HEK293 (cell line): ENCODE data around the gene MCTP1.

ENCODE experiments used
- CTCF ChIA-PET: fragments of 350-600 bp; formaldehyde crosslinking; extraction: SDS; loops from one replicate; lab custom pipeline; 2021; ENCODE audit warnings: antibody characterized with exemption; lab: Yijun Ruan, JAX
- POLR2A ChIA-PET: fragments of 300-600 bp; formaldehyde crosslinking; extraction: SDS; loops from one replicate; lab custom pipeline; 2020; ENCODE audit warnings: antibody characterized with exemption, inconsistent platforms; lab: Yijun Ruan, JAX
- H3K27ac ChIP-seq: fragments of 200-500 bp; sonication (Bioruptor generic); 2 replicates; pipeline ENCODE4 v1.5.1; 2014; ENCODE audit warnings: low read depth, low read length, control low read depth, inconsistent platforms; ENCODE audit errors: extremely low read depth
- H3K36me3 ChIP-seq, 2 experiments: fragments of 200-500 bp in 1 of 2; sonication (Bioruptor generic) in 1 of 2; 1 replicate in 1 of 2; 2 replicates in 1 of 2; pipeline ENCODE4 v1.5.1; 2014 to 2017; ENCODE audit warnings: inconsistent platforms in 2 of 2, low read length in 2 of 2; ENCODE audit not compliant: control insufficient read depth in 2 of 2, insufficient read depth in 1 of 2
- H3K4me1 ChIP-seq: fragments of 200-500 bp; sonication (Bioruptor generic); 2 replicates; pipeline ENCODE4 v1.5.1; 2014; ENCODE audit warnings: mild to moderate bottlenecking, low read length, inconsistent platforms; ENCODE audit not compliant: control insufficient read depth, insufficient read depth
- H3K4me3 ChIP-seq: 2 replicates; pipeline ENCODE4 v1.5.1; 2011; ENCODE audit warnings: low read depth, mild to moderate bottlenecking, control low read depth, low read length, moderate library complexity
- H3K9me3 ChIP-seq: fragments of 200-500 bp; sonication (Bioruptor generic); 2 replicates; pipeline ENCODE4 v1.5.1; 2014; ENCODE audit warnings: low read depth, low read length, inconsistent platforms; ENCODE audit not compliant: control insufficient read depth, insufficient read depth
- ATF2 ChIP-seq: fragments of 450-650 bp; formaldehyde crosslinking; IDR thresholded peaks from 2 replicates; pipeline ENCODE4 v1.5.1; 2016; ENCODE audit warnings: missing biosample characterization, missing genetic modification characterization, low read depth
- GLI2 ChIP-seq: fragments of 450-650 bp; formaldehyde crosslinking; IDR thresholded peaks from 2 replicates; pipeline ENCODE4; 2017; ENCODE audit warnings: missing biosample characterization, missing genetic modification characterization, low read depth, borderline replicate concordance
- KLF9 ChIP-seq: fragments of 450-650 bp; formaldehyde crosslinking; IDR thresholded peaks from 2 replicates; pipeline ENCODE4 v1.5.1; 2016; ENCODE audit warnings: missing biosample characterization, missing genetic modification characterization, low read depth
- PRDM10 ChIP-seq: fragments of 450-650 bp; formaldehyde crosslinking; IDR thresholded peaks from 2 replicates; pipeline ENCODE4 v1.5.1; 2016; ENCODE audit warnings: missing biosample characterization, missing genetic modification characterization
- ZBTB8A ChIP-seq: fragments of 450-650 bp; formaldehyde crosslinking; IDR thresholded peaks from 2 replicates; pipeline ENCODE4 v1.5.1; 2016; ENCODE audit warnings: missing biosample characterization, missing genetic modification characterization
- ZFHX2 ChIP-seq: fragments of 450-650 bp; formaldehyde crosslinking; conservative IDR thresholded peaks from 2 replicates; pipeline ENCODE4 v1.5.1; 2016; ENCODE audit warnings: missing biosample characterization, missing genetic modification characterization
- ZNF133 ChIP-seq: fragments of 450-650 bp; formaldehyde crosslinking; IDR thresholded peaks from 2 replicates; pipeline ENCODE4 v1.5.1; 2016; ENCODE audit warnings: missing biosample characterization, missing genetic modification characterization
- ZNF138 ChIP-seq: fragments of 450-650 bp; formaldehyde crosslinking; IDR thresholded peaks from 2 replicates; pipeline ENCODE4 v1.5.1; 2016; ENCODE audit warnings: missing biosample characterization, missing genetic modification characterization, borderline replicate concordance
- ZNF19 ChIP-seq: fragments of 450-650 bp; formaldehyde crosslinking; IDR thresholded peaks from 2 replicates; pipeline ENCODE4; 2016; ENCODE audit warnings: missing biosample characterization, missing genetic modification characterization, low read depth
- ZNF311 ChIP-seq: fragments of 450-650 bp; formaldehyde crosslinking; IDR thresholded peaks from 2 replicates; pipeline ENCODE4 v1.5.1; 2017; ENCODE audit warnings: missing biosample characterization, missing genetic modification characterization, borderline replicate concordance
- ZNF404 ChIP-seq: fragments of 450-650 bp; formaldehyde crosslinking; IDR thresholded peaks from 2 replicates; pipeline ENCODE4 v1.5.1; 2017; ENCODE audit warnings: missing biosample characterization, missing genetic modification characterization
- ZNF423 ChIP-seq: fragments of 450-650 bp; formaldehyde crosslinking; IDR thresholded peaks from 2 replicates; pipeline ENCODE4 v1.5.1; 2016; ENCODE audit warnings: missing biosample characterization, missing genetic modification characterization
- ZNF560 ChIP-seq: fragments of 450-650 bp; formaldehyde crosslinking; IDR thresholded peaks from 2 replicates; pipeline ENCODE4 v1.5.1; 2017; ENCODE audit warnings: missing biosample characterization, missing genetic modification characterization, borderline replicate concordance
- ZNF580 ChIP-seq: fragments of 450-650 bp; formaldehyde crosslinking; IDR thresholded peaks from 2 replicates; pipeline ENCODE4 v1.5.1; 2016; ENCODE audit warnings: missing biosample characterization, missing genetic modification characterization
- ZNF626 ChIP-seq: fragments of 450-650 bp; sonication (Bioruptor Pico); formaldehyde crosslinking; IDR thresholded peaks from 2 replicates; pipeline ENCODE4 v1.5.1; 2018; ENCODE audit warnings: missing biosample characterization, missing genetic modification characterization, inconsistent platforms
- ZNF707 ChIP-seq: fragments of 450-650 bp; formaldehyde crosslinking; IDR thresholded peaks from 2 replicates; pipeline ENCODE4 v1.5.1; 2016; ENCODE audit warnings: missing biosample characterization, missing genetic modification characterization
- ZNF777 ChIP-seq: fragments of 450-650 bp; formaldehyde crosslinking; IDR thresholded peaks from 2 replicates; pipeline ENCODE4 v1.5.1; 2017; ENCODE audit warnings: missing biosample characterization, missing genetic modification characterization, borderline replicate concordance
- ZNF843 ChIP-seq: fragments of 450-650 bp; formaldehyde crosslinking; IDR thresholded peaks from 2 replicates; pipeline ENCODE4 v1.5.1; 2016; ENCODE audit warnings: missing biosample characterization, missing genetic modification characterization
- ZXDB ChIP-seq: fragments of 450-650 bp; formaldehyde crosslinking; IDR thresholded peaks from 2 replicates; pipeline ENCODE4 v1.5.1; 2016; ENCODE audit warnings: missing biosample characterization, missing genetic modification characterization
- TF ChIP-seq, protein P1 (sequence below): fragments of 450-650 bp; formaldehyde crosslinking; IDR thresholded peaks from 2 replicates; pipeline ENCODE4 v1.5.1; 2016; ENCODE audit warnings: missing biosample characterization, missing genetic modification characterization

MCTP1 gene

DNA sequence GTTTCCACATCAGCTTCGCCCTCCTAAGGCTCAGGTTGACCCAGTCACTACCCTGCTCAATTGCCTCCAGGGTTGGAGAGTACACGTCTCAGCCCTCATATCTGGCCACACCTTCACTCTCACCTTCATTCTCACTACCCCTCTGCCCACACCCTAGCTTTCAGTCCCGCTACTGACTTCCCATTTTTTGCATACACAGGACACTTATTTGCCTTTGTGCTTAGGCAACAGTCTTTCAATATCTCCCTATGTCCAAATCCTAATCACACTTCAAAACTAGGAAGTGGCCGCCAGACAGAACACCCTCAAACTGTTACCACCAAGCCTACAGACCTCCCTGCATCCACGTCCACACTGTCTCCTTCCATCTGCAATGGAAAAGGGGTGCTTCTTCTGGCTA lies 10.9 kb downstream of the MCTP1 start (continued):
- TF ChIP-seq PRDM10 (tag by site-specific recombination) (no peak), ZNF707 (tag by site-specific recombination) (no peak), ZNF560 (tag by site-specific recombination) (no peak), ZBTB8A (tag by site-specific recombination) (no peak), ZFHX2 (tag by site-specific recombination) (no peak)

GRCh38 chr5:95272316-95272929 lies 12.5 kb downstream of the MCTP1 start:
- CTCF ChIA-PET: interaction anchor here (1.2 kb wide), 1 partner anchor 14 kb away, joined by 3 read pairs; no protein-coding TSS in a partner anchor
- Histone ChIP-seq H3K4me1 (no peaks in the 10 kb centered on the region), H3K36me3 (no peaks in the 10 kb centered on the region), H3K9me3 (no peaks in the 10 kb centered on the region), H3K4me3 (no peak overlapping the region), H3K27ac (no peak overlapping the region)
- no peak for TF ChIP-seq ZNF404 (tag by site-specific recombination)
- TF ChIP-seq ZNF138 (tag by site-specific recombination): no peak
- no peak for TF ChIP-seq ATF2 (tag by site-specific recombination)
- no peak for TF ChIP-seq ZXDB (tag by site-specific recombination)
- TF ChIP-seq ZNF311: no peak
- TF ChIP-seq ZNF777 (tag by site-specific recombination): no peak
- no peak for TF ChIP-seq ZNF423 (tag by site-specific recombination)
- no peak for TF ChIP-seq ZNF626 (tag by site-specific recombination)
- TF ChIP-seq ZNF133 (tag by site-specific recombination): no peak
- TF ChIP-seq ZNF843 (tag by site-specific recombination): no peak
- no peak for TF ChIP-seq KLF9 (tag by site-specific recombination)
- POLR2A ChIA-PET: no interaction called here

GRCh38 chr5:95262933-95263660 lies 21.8 kb downstream of the MCTP1 start:
- ChIA-PET POLR2A (no interaction called here), CTCF (interaction anchor here (1.2 to 1.7 kb wide), 3 partner anchors 10 to 123 kb away, joined by 3 to 4 read pairs (median 3); partner anchors contain the start of gene MCTP1)
- Histone ChIP-seq H3K36me3 (no peaks in the 10 kb centered on the region), H3K4me1 (no peaks in the 10 kb centered on the region), H3K27ac (no peak overlapping the region), H3K4me3 (no peak overlapping the region), H3K9me3 (no peaks in the 10 kb centered on the region)
- no peak for TF ChIP-seq GLI2 (tag by site-specific recombination)
- no peak for TF ChIP-seq ZNF19 (tag by site-specific recombination)
- no peak for TF ChIP-seq ATF2 (tag by site-specific recombination)
- TF ChIP-seq ZNF580 (tag by site-specific recombination): no peak
- TF ChIP-seq, protein P1, sequence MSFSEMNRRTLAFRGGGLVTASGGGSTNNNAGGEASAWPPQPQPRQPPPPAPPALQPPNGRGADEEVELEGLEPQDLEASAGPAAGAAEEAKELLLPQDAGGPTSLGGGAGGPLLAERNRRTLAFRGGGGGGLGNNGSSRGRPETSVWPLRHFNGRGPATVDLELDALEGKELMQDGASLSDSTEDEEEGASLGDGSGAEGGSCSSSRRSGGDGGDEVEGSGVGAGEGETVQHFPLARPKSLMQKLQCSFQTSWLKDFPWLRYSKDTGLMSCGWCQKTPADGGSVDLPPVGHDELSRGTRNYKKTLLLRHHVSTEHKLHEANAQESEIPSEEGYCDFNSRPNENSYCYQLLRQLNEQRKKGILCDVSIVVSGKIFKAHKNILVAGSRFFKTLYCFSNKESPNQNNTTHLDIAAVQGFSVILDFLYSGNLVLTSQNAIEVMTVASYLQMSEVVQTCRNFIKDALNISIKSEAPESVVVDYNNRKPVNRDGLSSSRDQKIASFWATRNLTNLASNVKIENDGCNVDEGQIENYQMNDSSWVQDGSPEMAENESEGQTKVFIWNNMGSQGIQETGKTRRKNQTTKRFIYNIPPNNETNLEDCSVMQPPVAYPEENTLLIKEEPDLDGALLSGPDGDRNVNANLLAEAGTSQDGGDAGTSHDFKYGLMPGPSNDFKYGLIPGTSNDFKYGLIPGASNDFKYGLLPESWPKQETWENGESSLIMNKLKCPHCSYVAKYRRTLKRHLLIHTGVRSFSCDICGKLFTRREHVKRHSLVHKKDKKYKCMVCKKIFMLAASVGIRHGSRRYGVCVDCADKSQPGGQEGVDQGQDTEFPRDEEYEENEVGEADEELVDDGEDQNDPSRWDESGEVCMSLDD: no peak
